Stimulated activated CD4-positive, alpha-beta T cell treated with anti-CD3 and anti-CD28 coated beads, Interleukin-15, amount 100 ng/mL, for 1 hour (primary cell): ENCODE measurements around the gene NHLRC1.

Experiments used
- DNase-seq, 2 donors: peaks; one replicate each; pipeline ENCODE4 v3.0.0-alpha.2; 2020; ENCODE audit warnings: low read depth in 1 of 2, low spot score in 1 of 2

Gene NHLRC1

DNA sequence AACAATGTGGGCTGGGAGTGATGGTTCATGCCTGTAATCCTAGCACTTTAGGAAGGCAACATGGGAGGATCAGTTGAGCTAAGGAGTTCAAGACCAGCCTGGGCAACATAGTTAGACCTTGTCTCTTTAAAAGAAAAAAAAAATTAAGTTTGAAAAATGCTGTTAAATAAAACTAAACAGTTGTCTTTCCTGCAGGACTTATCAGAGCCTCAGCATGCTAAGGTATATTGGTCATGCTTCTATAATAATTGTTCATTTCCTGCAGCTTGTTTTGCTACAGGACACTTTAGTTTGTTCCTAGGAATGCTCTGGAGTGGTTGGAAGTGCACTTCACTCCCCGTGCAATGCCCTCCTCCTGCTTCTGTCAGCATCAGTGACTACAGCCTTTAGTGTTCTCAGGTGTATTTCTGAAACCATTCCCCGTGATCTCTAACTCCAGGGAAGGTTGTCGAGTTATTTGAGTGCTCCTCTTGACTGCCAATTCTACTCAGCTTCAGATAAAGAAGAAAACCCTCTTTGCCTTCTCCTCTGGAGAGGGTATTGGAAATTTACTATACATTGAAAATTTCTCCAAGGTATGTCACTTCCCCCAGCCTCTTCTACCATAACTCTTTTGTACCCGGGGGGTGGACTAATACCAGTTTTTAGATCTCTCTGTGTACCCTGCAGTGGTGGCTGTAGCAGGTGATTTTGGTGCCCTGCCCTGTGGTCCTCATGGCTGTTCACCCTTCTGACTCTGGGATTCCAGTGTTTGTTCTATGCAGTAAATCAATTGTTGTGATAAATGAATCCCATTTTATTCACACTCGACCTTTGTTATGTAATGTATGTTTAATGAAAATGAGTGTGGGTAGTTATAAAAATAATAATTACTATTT, 33.8 kb downstream of the NHLRC1 start:
- DNase-seq = no peak

DNA sequence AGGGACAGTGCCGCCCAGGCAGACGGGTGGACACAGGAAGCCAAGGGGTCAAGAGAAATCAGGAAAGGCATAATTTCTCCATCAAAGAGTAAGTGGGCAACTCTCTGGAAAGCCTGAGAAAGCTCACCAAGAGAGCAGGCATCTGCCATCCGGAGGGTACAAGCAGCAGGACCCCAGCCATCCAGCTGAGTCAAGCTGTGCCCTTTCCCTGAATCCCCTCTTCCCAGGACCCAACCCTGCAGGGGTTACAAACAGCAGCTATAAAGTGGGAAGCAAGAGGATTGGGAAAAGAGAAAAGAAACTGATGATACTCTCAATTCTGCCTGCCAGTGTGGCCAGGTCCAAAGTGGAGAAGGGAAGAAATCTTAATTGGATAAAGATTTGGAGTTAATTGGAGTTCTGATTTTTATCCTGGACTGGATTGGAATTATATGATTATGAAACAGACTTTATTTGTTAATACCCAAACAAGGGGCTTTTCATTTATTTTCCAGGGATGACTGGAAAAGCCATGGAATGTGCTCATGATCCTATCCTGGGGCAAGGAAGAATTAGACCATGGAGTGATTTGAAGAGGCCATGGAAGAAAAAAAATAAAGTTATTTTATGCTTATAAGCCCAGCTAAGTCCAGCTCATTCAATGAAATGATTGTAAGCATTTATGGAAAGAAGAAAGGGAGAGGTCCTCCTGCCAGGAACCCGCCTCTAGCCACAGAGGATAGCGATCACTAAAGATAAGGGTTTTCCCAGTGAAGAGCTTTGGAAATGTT, 34.9 kb downstream of the NHLRC1 start:
- DNase-seq = no peak

DNA sequence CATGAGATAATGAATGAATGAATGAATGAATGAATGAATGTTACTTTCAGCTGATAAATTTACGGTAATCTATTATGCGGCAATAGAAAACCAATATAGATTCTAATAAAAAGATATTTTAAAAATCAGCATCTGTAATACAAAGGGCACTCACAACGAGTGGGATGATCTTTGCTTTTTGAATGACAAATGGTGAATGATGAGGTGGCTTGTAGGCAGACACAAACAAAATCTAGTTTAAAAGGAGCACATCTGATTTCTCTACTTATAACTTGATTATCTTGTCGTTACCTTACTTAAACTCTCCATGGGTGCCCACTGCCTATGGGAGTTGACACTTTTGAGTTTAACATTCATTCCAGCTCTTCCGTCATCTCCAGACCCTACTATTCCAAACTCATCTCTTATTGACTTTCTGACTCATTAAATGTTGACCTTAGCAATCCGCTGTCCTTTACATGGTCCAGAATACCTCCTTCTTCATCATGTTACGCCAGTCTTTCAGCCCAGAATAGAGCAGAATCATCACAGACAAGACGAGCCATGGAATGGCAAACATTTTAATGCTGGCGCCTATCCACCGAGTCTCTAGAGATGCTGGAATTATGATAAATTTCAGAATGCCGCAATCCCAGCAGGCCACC, 41.3 kb downstream of the NHLRC1 start:
- no peak for DNase-seq

DNA sequence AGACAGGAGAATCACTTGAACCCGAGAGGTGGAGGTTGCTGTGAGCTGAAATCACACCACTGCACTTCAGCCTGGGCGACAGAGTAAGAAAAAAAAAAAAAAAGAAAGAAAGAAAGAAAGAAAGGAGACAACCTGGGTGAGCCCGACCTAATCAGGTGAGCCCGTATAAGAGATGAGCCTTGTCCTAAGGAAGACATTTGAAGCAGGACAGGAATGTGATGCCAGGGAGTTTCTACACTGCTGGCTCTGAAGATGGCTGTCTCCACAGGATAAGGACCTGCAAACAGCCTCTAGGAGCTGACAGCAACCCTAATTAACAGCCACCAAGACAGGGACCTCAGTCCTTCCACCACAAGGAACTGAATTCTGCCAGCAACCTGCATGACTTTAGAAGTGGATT, 41.9 kb downstream of the NHLRC1 start:
- DNase-seq = no peak

DNA sequence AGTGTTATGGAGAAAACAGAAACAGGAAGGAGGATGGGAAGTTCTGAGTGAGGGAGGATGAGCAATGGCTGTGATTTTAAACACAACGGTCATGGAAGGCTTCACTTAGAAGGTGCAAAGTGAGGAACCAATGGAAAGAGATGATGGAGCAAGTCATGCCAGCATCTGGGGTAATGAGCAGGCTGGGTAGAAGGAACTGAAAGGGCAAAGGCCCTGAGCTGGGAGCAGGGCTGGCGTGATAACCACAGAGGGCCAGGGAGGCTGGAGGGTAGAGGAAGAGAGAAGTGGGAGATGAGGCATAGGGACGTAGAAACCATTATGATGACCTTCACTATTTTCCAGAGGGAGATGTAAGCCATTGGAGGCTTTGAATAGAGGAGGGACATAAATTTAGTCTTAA, 43.6 kb downstream of the NHLRC1 start:
- no peak for DNase-seq

DNA sequence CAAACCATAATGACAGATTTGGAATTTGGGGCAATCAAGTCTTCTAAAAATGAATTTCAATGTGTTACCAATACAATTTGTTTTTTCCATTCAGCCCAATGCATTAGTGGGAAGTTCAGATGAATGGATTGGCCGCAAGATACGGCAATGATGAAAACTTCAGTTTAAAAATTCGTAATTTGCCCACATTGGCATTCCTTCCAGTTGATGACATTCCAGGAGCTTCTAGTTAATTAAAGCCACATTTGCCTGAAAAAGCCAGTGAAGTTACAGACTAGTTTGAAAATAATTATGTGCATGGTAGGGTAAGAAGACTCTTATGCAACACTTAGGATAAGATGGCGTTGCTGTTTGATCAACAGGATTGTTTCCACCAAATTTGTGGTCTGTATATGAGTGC, 46.2 kb downstream of the NHLRC1 start:
- DNase-seq = no peak

DNA sequence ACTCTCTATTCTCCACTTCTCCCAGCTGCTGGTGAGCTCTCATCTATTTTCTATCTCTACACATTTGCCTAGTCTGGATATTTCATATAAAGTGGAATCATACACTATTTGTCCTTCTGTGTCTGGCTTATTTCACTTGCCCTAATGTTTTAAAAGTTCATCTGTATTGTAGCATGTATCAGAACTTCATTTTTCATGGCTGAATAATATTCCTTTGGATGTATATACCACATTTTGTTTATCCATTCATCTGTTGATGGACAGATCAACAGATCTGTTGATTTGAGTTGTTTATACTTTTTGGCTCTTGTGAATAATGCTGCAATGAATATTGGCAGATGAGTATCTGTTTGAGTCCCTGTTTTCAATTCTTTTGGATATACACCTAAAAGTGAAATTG, 49.6 kb downstream of the NHLRC1 start:
- no peak for DNase-seq

DNA sequence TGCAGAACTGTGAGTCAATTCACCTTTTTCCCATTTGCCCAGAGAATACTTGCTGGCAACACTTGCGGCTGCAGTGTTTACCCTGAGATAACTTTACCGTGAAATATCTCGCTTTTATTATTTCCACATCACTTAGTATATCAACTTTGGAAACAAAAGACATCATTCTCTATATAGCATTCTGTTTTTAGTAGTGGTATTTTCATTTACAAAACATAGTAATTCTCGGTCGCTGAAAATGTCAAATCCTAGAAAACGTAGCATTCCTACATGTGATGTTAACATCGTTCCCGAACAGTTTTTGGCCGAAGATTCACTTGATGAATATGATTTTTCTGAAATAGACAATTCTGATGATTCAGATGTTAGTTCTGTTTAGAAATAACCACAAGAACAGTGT, 52.0 kb downstream of the NHLRC1 start:
- DNase-seq = no peak
